Muscle of back (tissue), 13 donors: ENCODE results near the gene TMEM179B. TPM values are rescaled to one million over a fixed set of nuclear protein-coding genes. Genes with fewer than 3 reads are reported as not detected.
"Not testable (repeated sequence)": the region's sequence is repeated elsewhere in the genome, so short reads cannot be mapped to it uniquely, and the experiment has no call there.

Experiments used
- DNase-seq, 3 donors: peaks; one replicate each; pipeline versions ENCODE4 v3.0.0 to v3.0.0-alpha.2; 2013
- long read RNA-seq, 9 donors: transcript quantifications; one replicate each; lab custom pipeline, GENCODE V29; 2026
- polyA plus RNA-seq, 10 donors: library from polyadenylated mRNA; unstranded; fragments of 120-200 nt; gene quantifications; one replicate each; pipeline ENCODE4 v1.2.1, GENCODE V29; 2013; ENCODE audit not compliant: insufficient read length in 10 of 10

TMEM179B gene, protein sequence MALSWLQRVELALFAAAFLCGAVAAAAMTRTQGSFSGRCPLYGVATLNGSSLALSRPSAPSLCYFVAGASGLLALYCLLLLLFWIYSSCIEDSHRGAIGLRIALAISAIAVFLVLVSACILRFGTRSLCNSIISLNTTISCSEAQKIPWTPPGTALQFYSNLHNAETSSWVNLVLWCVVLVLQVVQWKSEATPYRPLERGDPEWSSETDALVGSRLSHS
- polyA plus RNA-seq, result 10 to 100 TPM; 24.7 to 29.1 (median 27.6) TPM
- long read RNA-seq, donor 1, transcript TMEM179B-201 (5 exons, 1,023 nt), result major isoform, 17 of 18 reads
- long read RNA-seq, donor 1, partial matches to known transcripts, result 0 of 18 reads
- long read RNA-seq, donor 1, other reads (novel, unspliced or antisense), result 0 of 18 reads
- long read RNA-seq, donor 2, transcript TMEM179B-201 (5 exons, 1,023 nt), result major isoform, 7 of 7 reads
- long read RNA-seq, donor 2, partial matches to known transcripts, result 0 of 7 reads
- long read RNA-seq, donor 2, other reads (novel, unspliced or antisense), result 0 of 7 reads
- long read RNA-seq, donor 3, result 0 reads
- long read RNA-seq, donor 4, partial matches to known transcripts, result 0 of 3 reads
- long read RNA-seq, donor 4, other reads (novel, unspliced or antisense), result 0 of 3 reads
- long read RNA-seq, donor 5, transcript TMEM179B-201 (5 exons, 1,023 nt), result major isoform, 18 of 19 reads
- long read RNA-seq, donor 5, partial matches to known transcripts, result 0 of 19 reads
- long read RNA-seq, donor 5, other reads (novel, unspliced or antisense), result 0 of 19 reads
- long read RNA-seq, donor 6, transcript TMEM179B-201 (5 exons, 1,023 nt), result major isoform, 11 of 13 reads
- long read RNA-seq, donor 6, partial matches to known transcripts, result 0 of 13 reads
- long read RNA-seq, donor 6, other reads (novel, unspliced or antisense), result 0 of 13 reads
- long read RNA-seq, donor 7, transcript TMEM179B-201 (5 exons, 1,023 nt), result major isoform, 8 of 8 reads
- long read RNA-seq, donor 7, partial matches to known transcripts, result 0 of 8 reads
- long read RNA-seq, donor 7, other reads (novel, unspliced or antisense), result 0 of 8 reads
- long read RNA-seq, donor 8, transcript TMEM179B-201 (5 exons, 1,023 nt), result major isoform, 10 of 11 reads
- long read RNA-seq, donor 8, partial matches to known transcripts, result 0 of 11 reads
- long read RNA-seq, donor 8, other reads (novel, unspliced or antisense), result 0 of 11 reads
- long read RNA-seq, donor 9, partial matches to known transcripts, result 0 of 3 reads
- long read RNA-seq, donor 9, other reads (novel, unspliced or antisense), result 0 of 3 reads

DNA sequence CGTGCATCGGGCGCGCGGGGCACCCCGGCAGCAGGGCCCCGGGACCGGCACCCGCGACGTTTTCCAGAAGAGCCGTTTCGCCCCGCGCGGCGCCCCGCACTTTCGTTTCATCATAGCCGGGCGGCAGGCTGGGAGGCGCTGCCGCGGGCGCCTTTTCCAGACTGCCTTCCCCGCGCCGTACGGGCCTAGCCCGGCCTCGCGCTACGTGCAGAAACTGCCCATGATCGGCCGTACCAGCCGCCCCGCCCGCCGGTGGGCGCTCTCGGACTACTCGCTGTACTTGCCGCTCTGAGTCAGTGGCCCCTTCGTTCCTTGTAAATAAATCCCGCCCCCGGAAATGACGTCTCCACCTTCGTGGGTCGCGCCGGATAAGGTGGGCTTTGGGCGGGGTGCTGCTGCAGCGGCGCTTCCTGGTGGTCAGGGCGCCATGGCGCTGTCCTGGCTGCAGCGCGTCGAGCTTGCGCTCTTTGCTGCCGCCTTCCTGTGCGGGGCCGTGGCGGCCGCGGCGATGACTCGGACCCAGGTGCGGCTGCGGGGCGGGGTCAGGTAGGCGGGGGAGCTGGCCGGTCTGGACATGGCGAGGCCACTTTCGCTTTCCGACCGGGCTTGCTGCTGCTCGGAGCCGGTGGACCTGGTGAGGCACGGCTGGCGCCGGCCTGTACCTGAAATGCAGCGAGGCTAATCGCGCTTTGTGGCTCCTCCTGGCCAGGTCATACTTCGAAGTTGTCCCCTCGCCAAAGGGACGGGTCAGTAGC is at the start of gene TMEM179B:
TSS of gene TMEM179B (plus strand) at position 398 of the 755 bp plus-strand sequence. CDS start at position 428, 30 bp downstream.
- DNase-seq, result peak; percentile 98 to 99 (median 99)

DNA sequence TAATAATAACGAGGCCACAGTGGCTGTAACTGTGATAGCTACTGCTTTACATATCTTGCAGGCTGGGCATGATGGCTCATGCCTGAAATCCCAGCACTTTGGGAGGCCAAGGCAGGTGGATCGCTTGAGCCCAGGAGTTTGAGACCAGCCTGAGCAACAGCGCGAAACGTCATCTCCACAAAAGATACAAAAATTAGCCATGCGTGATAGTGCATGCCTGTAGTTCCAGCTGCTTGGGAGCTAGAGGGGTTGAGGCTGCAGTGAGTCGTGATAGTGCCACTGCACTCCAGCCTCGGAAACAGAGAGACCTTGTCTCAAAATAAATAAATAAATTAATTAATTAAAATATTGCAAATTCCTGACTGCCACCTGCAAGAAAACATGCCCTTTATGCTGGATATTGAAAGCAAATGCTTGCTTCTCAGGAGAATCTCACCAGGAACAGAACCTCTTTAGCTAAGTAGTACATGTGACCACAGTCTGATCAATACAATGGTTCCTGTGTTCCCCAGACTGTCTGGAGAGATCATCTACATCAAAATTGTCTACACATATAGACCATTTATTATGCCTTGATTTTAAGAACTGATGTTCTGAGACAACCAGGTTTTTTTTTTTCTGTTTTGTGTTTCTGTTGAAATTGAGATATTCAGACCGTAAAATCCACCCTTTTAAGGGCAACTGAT is 39.6 kb upstream of the TMEM179B start:
- DNase-seq, result no peak

DNA sequence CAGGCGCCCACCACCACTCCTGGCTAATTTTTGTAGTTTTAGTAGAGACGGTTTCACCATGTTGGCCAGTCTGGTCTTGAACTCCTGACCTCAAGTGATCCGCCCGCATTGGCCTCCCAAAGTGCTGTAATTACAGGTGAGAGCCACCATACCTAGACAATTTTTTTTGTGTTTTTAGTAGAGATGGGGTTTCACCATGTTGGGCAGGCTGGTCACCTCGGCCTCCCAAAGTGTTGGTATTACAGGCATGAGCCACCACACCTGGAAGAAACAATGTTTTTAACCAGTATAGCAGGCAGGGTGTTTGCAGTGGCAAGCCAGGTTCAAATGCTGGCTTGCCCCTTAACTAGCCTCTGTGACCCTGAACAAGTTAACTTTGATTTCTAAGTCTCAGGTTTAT is 37.3 kb upstream of the TMEM179B start:
- DNase-seq, result not testable (repeated sequence)

DNA sequence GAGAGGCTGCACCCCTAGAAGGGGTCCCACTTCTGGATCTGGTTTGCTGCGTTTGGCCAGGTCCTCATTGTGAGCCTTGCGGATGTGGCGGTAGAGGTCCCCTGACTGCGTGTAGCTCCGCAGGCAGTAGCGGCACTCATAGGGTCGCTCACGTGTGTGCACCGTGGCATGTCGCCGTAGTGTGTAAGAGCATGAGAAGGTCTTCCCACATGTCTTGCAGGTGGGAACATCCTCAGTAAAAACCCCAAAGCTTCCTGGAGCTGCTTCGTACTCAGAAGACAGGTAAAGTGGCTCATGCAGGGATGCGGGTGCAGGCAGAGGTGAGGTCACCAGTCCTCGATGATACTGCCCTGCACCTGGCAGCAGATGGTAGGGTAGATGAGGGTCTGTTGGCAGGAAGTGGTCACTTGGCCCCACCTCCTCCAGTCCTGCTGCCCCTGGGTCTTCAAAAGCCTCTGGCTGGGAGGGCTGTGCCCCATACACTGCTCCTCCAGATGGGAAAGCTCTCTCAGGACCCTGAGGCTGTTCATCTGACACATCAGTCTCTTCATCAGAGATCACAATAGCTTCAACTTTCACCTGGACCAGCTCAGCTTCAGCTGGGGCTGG is 34.9 kb upstream of the TMEM179B start:
- no peak for DNase-seq

DNA sequence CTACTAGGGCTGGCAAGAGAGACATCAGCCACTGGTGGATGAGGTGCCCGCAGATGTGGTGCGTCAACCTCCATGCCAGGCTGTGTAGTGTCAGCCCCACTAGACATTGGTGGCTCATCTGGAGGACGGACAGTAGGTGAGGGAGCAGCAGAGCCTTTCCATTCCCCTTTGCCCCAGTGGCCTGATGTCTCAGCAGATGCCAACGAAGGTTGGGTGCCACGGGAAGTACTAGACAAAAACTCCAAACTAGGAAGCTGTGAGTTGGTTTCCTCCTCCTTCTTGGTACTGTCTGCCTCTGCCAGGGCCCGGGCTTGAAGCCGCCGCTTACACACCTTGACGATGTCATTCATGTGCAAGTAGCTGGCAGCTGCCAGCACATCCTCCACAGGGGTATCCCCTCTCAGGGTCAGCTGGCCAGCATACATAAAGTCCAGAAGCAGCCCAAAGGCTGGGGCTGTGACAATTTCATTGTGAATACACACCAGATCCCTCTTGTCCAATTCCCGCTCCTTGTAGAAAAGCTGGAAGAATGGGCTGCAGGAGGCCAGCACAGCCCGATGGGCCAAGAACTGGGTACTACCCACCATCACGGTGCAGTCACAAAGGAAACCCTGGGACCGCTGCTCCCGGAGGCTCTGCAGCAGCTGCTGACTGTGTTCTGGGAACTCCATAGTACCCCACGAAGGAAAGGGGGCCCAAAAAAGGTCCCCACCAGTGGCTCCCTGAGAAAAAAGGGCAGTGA is 34.0 kb upstream of the TMEM179B start:
- no peak for DNase-seq

DNA sequence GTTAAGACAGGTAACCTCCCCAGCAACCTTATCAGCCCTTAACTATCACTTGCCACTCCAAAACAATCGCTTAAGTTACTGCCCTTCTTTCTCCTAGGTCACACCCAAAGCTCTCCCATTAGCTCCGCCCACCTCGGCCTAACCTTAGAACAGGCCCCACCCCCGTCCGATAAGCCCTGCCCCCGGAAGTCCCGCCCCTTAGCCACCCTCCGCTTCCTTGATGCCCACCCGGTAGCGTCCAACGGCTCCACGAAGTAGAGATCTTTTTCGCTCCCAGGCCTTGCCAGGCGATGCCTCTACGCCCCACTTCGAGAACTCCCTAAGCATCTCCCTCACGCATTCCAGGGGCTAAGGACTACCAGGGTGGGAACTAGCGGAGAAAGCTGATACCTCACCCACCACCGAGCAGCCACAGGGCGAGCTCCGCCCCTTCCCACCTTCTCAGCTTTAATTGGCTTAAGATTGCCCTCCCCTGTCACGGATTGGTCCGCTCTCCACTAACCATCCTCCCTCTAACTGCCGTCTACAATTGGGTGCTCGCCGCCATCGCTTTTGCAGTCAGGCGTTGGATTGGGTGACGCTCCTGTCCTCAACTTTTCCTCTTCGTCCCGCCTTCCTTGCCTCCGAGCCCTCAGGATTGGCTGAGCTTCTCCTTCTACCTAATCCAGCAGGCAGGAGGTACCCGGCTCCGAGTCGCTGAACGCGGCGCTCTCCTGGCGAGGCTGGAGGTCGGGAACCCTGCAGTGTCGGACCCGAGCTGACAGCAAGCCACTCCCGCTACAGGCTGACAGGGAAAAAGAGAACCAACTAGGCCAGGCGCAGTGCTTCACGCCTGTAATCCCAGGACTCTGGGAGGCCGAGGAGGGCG is 33.2 kb upstream of the TMEM179B start, which contains the start of gene ZBTB3:
TSS of gene ZBTB3 (minus strand) at position 425 of the 868 bp plus-strand sequence. CDS start 496 bp downstream, outside the sequence.
- DNase-seq, result peak; percentile 98 to 99 (median 99)

DNA sequence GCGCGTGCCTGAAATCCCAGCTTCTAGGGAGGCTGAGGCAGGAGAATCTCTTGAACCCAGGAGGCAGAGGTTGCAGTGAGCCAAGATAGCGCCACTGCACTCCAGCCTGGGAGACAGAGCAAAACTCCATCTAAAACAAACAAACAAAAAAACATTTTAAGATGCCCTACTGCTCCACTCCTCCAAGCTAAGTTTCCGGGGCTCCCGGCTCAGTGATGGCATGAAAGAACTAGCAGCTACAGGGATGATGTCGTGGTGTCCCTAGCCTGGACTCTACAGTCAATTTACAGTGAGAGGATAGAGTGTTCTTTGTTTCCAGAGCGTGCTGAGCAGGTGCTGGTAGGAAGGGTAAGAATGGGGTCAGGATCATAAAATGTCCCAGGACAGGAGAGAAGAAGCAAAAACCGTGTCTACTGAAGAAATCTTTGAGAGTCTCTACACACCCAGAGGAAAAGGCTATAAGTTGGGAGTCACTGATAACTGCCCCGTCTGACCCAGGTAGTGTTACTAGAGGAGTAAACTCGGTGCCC is 32.1 kb upstream of the TMEM179B start:
- no peak for DNase-seq

DNA sequence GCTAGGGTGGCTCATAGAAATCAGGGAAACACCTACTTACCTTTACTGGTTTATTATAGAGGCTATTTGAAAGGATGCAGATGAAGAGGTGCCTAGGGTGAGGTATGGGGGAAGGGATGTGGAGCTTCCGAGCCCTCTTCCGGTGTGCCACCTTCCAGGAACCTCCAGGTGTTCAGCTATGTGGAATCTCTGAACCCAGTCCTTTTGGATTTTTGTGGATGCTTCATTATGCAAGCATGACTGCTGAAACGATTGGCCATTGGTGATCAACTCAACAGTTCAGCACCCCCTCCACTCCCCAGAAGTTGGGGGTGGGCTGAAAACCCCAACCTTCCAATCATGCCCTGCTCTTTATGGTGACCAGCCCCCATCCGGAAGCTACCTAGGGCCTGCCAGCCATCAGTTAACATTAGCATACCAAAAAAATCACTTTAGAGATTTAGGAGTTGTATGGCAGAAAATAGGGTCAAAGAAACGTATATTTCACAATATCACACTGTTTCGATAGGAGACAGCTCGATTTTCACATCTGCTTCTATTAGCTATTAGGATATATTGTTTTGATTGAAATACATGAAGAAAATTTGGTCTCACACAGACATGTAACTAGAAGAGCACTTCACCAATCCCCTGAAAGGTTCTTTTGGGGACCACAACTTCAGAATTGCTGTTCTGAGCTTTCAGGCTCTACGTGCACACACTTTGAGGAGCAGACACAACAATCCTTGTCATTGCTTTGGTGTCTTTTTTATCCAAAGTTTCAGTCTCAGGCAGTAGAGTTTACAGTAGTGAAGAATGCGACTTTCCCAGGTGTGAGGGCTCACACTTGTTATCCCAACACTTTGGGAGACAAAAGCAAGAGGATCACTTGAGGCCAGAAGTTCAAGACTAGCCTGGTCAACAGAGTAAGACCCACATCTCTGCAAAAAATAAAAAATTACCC is 29.1 kb upstream of the TMEM179B start:
- no peak for DNase-seq

DNA sequence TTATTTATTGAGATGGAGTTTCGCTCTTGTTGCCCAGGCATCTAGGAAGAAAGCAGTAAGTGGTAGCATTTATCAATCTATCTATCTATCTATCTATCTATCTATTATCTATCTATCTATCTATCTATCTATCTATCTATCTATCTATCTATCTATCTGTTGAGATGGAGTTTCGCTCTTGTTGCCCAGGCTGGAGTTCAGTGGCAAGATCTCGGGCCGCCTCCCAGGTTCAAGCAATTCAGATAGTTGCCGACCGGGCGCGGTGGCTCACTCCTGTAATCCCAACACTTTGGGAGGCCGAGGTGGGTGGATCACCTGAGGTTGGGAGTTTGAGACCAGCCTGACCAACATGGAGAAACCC is 26.4 kb upstream of the TMEM179B start:
- not testable (repeated sequence) for DNase-seq

DNA sequence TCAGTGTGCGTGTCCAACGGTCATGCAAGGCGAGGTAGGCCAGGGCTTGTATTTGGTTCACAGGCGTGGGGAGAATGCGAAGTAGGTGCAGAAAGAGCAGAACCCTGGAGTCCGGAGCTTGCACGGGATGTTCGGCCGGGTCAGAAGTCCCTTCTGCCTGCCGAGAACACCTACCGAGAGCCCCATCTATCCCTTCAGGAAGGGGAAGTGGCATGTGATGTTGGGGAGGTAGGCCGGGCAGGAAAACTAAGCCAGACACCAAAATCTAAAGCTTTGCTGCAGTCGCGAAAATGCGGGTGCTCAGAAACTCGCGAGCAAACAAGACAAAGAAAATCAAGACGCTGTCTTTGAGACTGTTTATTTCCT is 16.4 kb upstream of the TMEM179B start:
- DNase-seq, result no peak

DNA sequence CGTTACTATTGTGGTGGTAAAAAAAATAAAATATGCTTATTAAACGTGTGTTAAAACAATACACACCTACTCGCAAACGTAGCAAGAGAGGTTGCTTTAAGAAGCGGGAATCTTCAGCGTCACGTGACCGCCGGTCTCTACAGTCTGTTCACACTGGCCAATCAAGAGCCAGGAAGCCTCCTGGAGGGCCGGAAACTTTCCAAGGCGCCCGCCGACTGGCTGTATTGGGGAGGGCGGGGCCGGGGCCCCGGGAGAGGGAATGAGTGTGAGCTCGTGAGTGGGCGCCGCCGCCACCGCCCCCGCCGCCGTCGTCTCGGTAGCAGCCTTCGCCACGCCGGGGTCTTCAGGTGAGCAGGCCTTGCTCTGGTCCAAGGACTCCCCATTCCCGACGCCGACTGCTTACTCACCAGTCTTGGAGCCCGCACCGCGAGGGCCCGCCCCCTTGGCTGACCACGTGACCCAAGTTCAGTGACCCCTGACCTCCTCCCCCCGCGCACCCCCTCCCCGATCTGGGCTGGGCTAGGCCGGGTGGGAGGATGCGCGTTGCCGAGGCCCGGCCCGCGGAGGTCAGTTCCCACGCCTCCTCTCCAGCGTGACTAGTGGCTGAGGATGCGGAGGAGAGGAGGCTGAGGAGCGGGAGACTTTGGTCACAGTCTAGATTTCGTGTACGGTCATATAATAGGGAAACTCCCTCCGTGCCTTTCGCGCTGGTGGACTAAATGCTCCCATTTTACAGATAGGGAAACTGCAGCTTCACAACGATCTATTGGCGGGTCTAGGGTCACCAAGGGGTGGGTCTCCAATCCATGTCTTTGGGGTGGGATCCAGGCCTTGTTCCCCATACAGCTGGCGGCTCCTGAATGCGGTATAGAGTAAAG is 15.8 kb upstream of the TMEM179B start, which contains the start of gene TAF6L:
TSS of gene TAF6L (plus strand) at position 253 of the 878 bp plus-strand sequence. CDS start 4,388 bp downstream, outside the sequence.
- peak; percentile 97 to 99 (median 98) for DNase-seq

DNA sequence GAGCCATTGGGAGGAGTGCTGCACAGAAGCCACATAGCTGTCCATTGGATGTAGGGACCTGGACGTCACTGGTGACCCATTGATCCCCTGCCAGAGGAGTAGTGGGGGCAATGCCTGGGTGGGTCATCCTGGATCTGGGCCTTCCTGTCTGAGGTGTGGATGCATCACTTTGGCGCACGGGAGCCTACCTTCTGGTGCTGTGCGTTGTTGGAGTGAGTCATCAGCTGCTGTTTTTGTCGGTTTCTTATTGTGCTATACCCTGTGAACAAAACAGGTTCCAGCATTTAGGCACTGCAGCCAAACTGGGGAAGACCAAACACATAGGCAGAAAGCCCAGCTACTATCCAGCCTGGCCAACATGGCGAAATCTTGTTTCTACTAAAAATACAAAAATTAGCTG is 12.8 kb upstream of the TMEM179B start:
- DNase-seq, result no peak

DNA sequence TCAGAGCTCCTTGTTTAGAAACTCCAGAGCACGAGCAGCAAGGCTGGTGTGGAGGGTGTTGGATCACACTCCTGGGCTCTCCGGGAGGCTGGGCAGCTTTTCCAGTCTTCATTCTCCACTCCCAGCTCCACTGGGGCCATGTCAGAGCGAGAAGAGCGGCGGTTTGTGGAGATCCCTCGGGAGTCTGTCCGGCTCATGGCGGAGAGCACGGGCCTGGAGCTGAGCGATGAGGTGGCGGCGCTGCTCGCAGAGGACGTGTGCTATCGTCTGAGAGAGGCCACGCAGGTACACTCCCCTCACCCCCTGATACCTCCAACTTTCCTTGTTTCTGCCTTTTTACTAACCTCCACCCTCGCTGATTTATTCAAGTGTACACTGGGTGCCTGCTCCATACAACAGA is 11.6 kb upstream of the TMEM179B start:
- DNase-seq, result no peak

DNA sequence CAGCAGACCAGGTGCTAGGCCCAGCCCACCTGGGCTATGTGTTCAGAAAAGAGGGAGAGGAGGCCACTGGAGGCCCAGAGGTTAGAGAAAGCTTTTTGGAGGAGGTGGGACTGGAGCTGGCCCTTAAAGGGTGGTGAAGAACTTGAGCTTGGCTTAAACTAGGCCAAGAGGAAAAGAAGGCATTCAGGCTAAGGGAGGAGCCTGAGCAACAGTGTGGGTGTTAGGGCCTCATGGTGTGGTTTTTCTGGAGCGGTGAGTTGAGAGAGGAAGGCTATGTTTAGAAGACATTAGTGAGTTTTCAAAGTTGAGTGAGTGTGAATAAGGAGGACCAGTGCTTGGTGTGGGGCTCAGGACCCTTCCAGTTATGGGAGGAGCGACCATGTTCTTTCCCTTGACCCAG is 9.8 kb upstream of the TMEM179B start:
- no peak for DNase-seq

DNA sequence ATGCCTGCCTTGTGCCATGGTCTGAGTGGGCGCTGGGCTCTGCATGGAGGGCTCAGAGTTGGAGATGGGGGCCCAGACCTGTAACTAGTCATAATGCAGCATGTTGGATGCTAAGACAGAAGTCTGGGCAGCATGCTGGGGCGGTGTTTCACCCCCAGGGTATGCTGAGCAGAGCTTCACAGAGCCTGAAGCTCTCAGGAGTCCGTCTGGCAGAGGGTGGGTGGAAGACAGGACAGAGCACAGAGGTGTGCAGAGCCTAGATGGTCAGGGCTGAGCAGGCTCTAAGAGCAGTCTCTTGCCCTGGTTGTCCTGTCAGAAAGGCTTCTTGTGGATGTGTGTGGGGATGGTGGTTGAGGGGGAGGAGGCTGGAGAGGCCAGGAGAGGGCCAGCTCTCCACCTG is 8.8 kb upstream of the TMEM179B start:
- no peak for DNase-seq

DNA sequence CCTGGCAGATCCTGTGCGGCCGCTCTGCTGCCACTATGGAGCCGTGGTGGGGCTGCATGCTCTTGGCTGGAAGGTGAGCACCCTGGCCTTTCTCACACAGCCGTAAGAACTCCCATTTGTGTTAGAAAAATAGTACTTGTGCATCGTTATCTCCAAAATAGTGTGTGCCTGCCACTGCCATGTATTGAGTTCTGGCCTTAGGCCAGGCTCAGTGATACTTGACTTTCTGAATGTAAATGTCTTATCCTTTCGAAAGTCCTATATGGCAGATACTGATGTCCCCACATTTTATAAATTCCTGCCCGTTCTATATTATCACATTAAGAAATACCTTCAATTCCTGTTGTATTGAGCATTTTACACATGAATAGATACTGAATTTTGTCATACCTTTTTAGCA is 4.4 kb upstream of the TMEM179B start:
- no peak for DNase-seq
